Common myeloid progenitor, CD34-positive (primary cell): ENCODE measurements around the gene WWOX.
A peak's percentile ranks its signal among the peaks of the same experiment; 100 is the strongest.

ENCODE experiments used
- CTCF ChIA-PET: fragments of 350-600 bp; sonication (Branson Sonifier 250); formaldehyde crosslinking; loops from one replicate; lab custom pipeline; 2021; ENCODE audit warnings: antibody characterized with exemption; lab: Charles Lee
- POLR2A ChIA-PET: fragments of 350-600 bp; sonication (Branson Sonifier 250); formaldehyde crosslinking; loops from one replicate; lab custom pipeline; 2021; ENCODE audit warnings: antibody characterized with exemption; lab: Charles Lee
- DNase-seq, 3 donors: peaks; one replicate each; pipeline versions ENCODE4 v3.0.0 to v3.0.0-alpha.2; 2013
- H3K27ac ChIP-seq, 2 experiments: 1 replicate in 1 of 2; 2 replicates in 1 of 2; pipeline ENCODE4 v1.7.0; 2013; ENCODE audit warnings: inconsistent platforms in 2 of 2, low read length in 2 of 2, mild to moderate bottlenecking in 2 of 2, low read depth in 1 of 2, moderate library complexity in 1 of 2; ENCODE audit not compliant: severe bottlenecking in 2 of 2, insufficient read depth in 1 of 2, poor library complexity in 1 of 2
- H3K27me3 ChIP-seq, 5 experiments: replicated peaks in 2 of 5; 1 replicate in 3 of 5; 2 replicates in 2 of 5; pipeline versions ENCODE4 v1.6.1 to v1.7.0; 2013; ENCODE audit warnings: low read length in 4 of 5, mild to moderate bottlenecking in 2 of 5, moderate library complexity in 2 of 5, inconsistent platforms in 1 of 5; ENCODE audit not compliant: insufficient read depth in 5 of 5, control insufficient read depth in 4 of 5
- H3K36me3 ChIP-seq, 4 experiments: 1 replicate in 2 of 4; 2 replicates in 2 of 4; pipeline versions ENCODE4 v1.6.1 to v1.7.0; 2013; ENCODE audit warnings: low read length in 3 of 4, control low read depth in 1 of 4, mild to moderate bottlenecking in 1 of 4; ENCODE audit not compliant: control insufficient read depth in 4 of 4, insufficient read depth in 4 of 4
- H3K4me1 ChIP-seq, 4 experiments: 1 replicate in 3 of 4; 2 replicates in 1 of 4; pipeline versions ENCODE4 v1.6.1 to v1.7.1; 2013; ENCODE audit warnings: low read length in 3 of 4, mild to moderate bottlenecking in 3 of 4, control low read depth in 1 of 4, inconsistent platforms in 1 of 4, moderate library complexity in 1 of 4; ENCODE audit not compliant: control insufficient read depth in 4 of 4, insufficient read depth in 4 of 4; ENCODE audit errors: control extremely low read depth in 1 of 4
- H3K4me3 ChIP-seq, 7 experiments: 1 replicate in 4 of 7; 2 replicates in 3 of 7; pipeline versions ENCODE4 v1.5.1 to v1.7.0; 2013; ENCODE audit warnings: mild to moderate bottlenecking in 7 of 7, low read length in 6 of 7, moderate library complexity in 6 of 7, inconsistent platforms in 2 of 7, low read depth in 2 of 7, control low read depth in 1 of 7; ENCODE audit not compliant: insufficient read depth in 4 of 7, control insufficient read depth in 1 of 7; ENCODE audit errors: extremely low read depth in 1 of 7
- H3K9me3 ChIP-seq, 5 experiments: 1 replicate in 4 of 5; 2 replicates in 1 of 5; pipeline versions ENCODE4 v1.6.1 to v1.7.1; 2013; ENCODE audit warnings: low read length in 4 of 5, mild to moderate bottlenecking in 2 of 5, inconsistent platforms in 1 of 5, low read depth in 1 of 5, moderate library complexity in 1 of 5; ENCODE audit not compliant: control insufficient read depth in 4 of 5, insufficient read depth in 2 of 5; ENCODE audit errors: control extremely low read depth in 1 of 5
- WGBS: methylation state at CpG from one replicate; pipeline ENCODE4 v1.1.5; 2013; ENCODE audit not compliant: insufficient coverage; 5-methylcytosine and 5-hydroxymethylcytosine counted together

WWOX gene

GRCh38 chr16:78751601-78752000 lies 652.1 kb downstream of the WWOX start:
- Histone ChIP-seq H3K9me3 (no peaks in the 10 kb centered on the region), H3K27me3 (no peaks in the 10 kb centered on the region), H3K27ac (no peak overlapping the region), H3K4me1 (peaks cover 0 to 10% (median 6%) of the 10 kb centered on the region in 4 experiments), H3K36me3 (no peaks in the 10 kb centered on the region), H3K4me3 (no peak overlapping the region)
- 100% methylated on average over 2 of the region's 3 CpGs for WGBS
- ChIA-PET CTCF (no interaction called here), POLR2A (no interaction called here)
- no peak for DNase-seq

DNA sequence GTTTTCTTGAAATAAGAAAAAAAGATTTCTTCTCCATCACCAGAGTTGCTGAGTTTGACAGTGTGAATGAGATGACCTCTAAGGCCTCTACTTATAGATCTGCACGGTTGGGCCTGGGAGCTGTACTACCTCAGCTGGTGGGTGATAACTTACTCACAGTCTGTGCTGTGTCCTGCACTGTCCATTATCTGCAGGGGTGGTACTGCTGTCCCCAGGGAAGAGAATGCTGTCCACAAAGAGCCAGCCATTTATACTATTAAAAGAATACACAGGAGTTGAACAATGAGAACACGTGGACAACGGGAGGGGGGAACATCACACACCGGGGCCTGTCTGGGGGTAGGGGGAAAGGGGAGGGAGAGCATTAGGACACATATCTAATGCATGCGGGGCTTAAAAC lies 655.3 kb downstream of the WWOX start:
- Histone ChIP-seq H3K4me3 (no peak overlapping the region), H3K27me3 (no peaks in the 10 kb centered on the region), H3K36me3 (no peaks in the 10 kb centered on the region), H3K9me3 (no peaks in the 10 kb centered on the region), H3K27ac (no peak overlapping the region), H3K4me1 (peaks cover 0 to 7% (median 5%) of the 10 kb centered on the region in 4 experiments)
- DNase-seq: no peak
- ChIA-PET CTCF (no interaction called here), POLR2A (no interaction called here)
- 100% methylated on average over 2 of the region's 5 CpGs for whole genome bisulfite sequencing

GRCh38 chr16:78755751-78756661 lies 656.6 kb downstream of the WWOX start:
- CTCF ChIA-PET: no interaction called here
- Histone ChIP-seq H3K36me3 (no peaks in the 10 kb centered on the region), H3K27me3 (no peaks in the 10 kb centered on the region), H3K27ac (no peak overlapping the region), H3K9me3 (no peaks in the 10 kb centered on the region), H3K4me1 (no peaks in the 10 kb centered on the region), H3K4me3 (no peak overlapping the region)
- WGBS: 96% methylated on average over 3 of the region's 8 CpGs
- POLR2A ChIA-PET: no interaction called here
- DNase-seq: no peak

GRCh38 chr16:78759596-78759995 lies 660.1 kb downstream of the WWOX start:
- Histone ChIP-seq H3K27me3 (no peaks in the 10 kb centered on the region), H3K27ac (no peak overlapping the region), H3K4me3 (no peak overlapping the region), H3K9me3 (no peaks in the 10 kb centered on the region), H3K4me1 (peaks cover 0 to 10% (median 0%) of the 10 kb centered on the region in 4 experiments), H3K36me3 (no peaks in the 10 kb centered on the region)
- no peak for DNase-seq
- CTCF ChIA-PET: no interaction called here
- POLR2A ChIA-PET: no interaction called here
- WGBS: 100% methylated on average over 1 of the region's 2 CpGs

- Histone ChIP-seq H3K27ac (no peak overlapping the region), H3K36me3 (no peaks in the 10 kb centered on the region), H3K4me3 (no peak overlapping the region), H3K4me1 (peaks cover 0 to 10% (median 0%) of the 10 kb centered on the region in 4 experiments), H3K9me3 (no peaks in the 10 kb centered on the region), H3K27me3 (no peaks in the 10 kb centered on the region)
- DNase-seq: no peak
- ChIA-PET CTCF (interaction anchor here (1.5 kb wide), 1 partner anchor 9 kb away, joined by 5 read pairs; no protein-coding TSS in a partner anchor), POLR2A (no interaction called here)
- 96% methylated on average over 2 of the region's 5 CpGs for WGBS
These were observed 661.2 kb downstream of the WWOX start for GRCh38 chr16:78760611-78761010.

GRCh38 chr16:78761427-78761826 lies 662.0 kb downstream of the WWOX start:
- ChIA-PET CTCF (interaction anchor here (1.5 kb wide), 1 partner anchor 9 kb away, joined by 5 read pairs; no protein-coding TSS in a partner anchor), POLR2A (no interaction called here)
- Histone ChIP-seq H3K36me3 (no peaks in the 10 kb centered on the region), H3K27ac (no peak overlapping the region), H3K4me3 (no peak overlapping the region), H3K4me1 (peaks cover 0 to 10% (median 0%) of the 10 kb centered on the region in 4 experiments), H3K9me3 (no peaks in the 10 kb centered on the region), H3K27me3 (no peaks in the 10 kb centered on the region)
- DNase-seq: peak in 2 of 3 donors; percentile 29 to 44
- 90% methylated on average over 2 of the region's 5 CpGs for WGBS

- peaks cover 0 to 10% (median 0%) of the 10 kb centered on the region in 4 experiments for H3K4me1 ChIP-seq
- H3K27ac ChIP-seq: no peak overlapping the region
- CTCF ChIA-PET: interaction anchor here (0.9 kb wide), 1 partner anchor 8 kb away, joined by 4 read pairs; no protein-coding TSS in a partner anchor
- peak in 2 of 3 donors; percentile 30 to 42 for DNase-seq
- H3K36me3 ChIP-seq: no peaks in the 10 kb centered on the region
- no peak overlapping the region for H3K4me3 ChIP-seq
- POLR2A ChIA-PET: no interaction called here
- no peaks in the 10 kb centered on the region for H3K9me3 ChIP-seq
- H3K27me3 ChIP-seq: no peaks in the 10 kb centered on the region
- WGBS: 53% methylated on average over 6 of the region's 6 CpGs
These were observed 662.8 kb downstream of the WWOX start for GRCh38 chr16:78762222-78762621.
